Measurements from ENCODE around the gene MS4A2.

GRCh38 chr11:60095477-60096120 is 7.1 kb downstream of the MS4A2 start:
- TF ChIP-seq CTCF (IDR thresholded peaks at IDR 0.05 in 2 of 3, conservative IDR thresholded peaks at IDR 0.05 in 1 of 3; ENCODE audit: borderline replicate concordance in 1 of 3, insufficient read depth in 1 of 3, low read depth in 2 of 3, low read length in 2 of 3) (no peak), EGR1 (IDR thresholded peaks at IDR 0.05; ENCODE audit: low read depth) (no peak), CEBPB (IDR thresholded peaks at IDR 0.05; ENCODE audit: low read depth) (no peak), POLR2AphosphoS5 (IDR thresholded peaks at IDR 0.05; ENCODE audit: low read depth, low read length) (no peak), ATF3 (IDR thresholded peaks at IDR 0.05) (no peak), SIN3A (IDR thresholded peaks at IDR 0.05; ENCODE audit: low read depth) (no peak), ZBTB33 (IDR thresholded peaks at IDR 0.05; ENCODE audit: extremely low read depth, insufficient replicate concordance, low read length) (no peak), POLR2A (IDR thresholded peaks at IDR 0.05; ENCODE audit: borderline replicate concordance, extremely low read depth, insufficient read depth, insufficient read length) (no peak), EZH2phosphoT487 (IDR thresholded peaks at IDR 0.05; ENCODE audit: borderline replicate concordance) (no peak)
- TF ChIP-seq, protein P1, sequence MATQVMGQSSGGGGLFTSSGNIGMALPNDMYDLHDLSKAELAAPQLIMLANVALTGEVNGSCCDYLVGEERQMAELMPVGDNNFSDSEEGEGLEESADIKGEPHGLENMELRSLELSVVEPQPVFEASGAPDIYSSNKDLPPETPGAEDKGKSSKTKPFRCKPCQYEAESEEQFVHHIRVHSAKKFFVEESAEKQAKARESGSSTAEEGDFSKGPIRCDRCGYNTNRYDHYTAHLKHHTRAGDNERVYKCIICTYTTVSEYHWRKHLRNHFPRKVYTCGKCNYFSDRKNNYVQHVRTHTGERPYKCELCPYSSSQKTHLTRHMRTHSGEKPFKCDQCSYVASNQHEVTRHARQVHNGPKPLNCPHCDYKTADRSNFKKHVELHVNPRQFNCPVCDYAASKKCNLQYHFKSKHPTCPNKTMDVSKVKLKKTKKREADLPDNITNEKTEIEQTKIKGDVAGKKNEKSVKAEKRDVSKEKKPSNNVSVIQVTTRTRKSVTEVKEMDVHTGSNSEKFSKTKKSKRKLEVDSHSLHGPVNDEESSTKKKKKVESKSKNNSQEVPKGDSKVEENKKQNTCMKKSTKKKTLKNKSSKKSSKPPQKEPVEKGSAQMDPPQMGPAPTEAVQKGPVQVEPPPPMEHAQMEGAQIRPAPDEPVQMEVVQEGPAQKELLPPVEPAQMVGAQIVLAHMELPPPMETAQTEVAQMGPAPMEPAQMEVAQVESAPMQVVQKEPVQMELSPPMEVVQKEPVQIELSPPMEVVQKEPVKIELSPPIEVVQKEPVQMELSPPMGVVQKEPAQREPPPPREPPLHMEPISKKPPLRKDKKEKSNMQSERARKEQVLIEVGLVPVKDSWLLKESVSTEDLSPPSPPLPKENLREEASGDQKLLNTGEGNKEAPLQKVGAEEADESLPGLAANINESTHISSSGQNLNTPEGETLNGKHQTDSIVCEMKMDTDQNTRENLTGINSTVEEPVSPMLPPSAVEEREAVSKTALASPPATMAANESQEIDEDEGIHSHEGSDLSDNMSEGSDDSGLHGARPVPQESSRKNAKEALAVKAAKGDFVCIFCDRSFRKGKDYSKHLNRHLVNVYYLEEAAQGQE (IDR thresholded peaks at IDR 0.05; ENCODE audit: low read depth): no peak
- TF ChIP-seq, protein P2, sequence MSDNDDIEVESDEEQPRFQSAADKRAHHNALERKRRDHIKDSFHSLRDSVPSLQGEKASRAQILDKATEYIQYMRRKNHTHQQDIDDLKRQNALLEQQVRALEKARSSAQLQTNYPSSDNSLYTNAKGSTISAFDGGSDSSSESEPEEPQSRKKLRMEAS (IDR thresholded peaks at IDR 0.05): no peak

All from HCT116 (cell line).